Activated T-helper 1 cell treated with Interleukin-2 at 50 U/mL for 16 hours (primary cell): Measurements from ENCODE around the gene CUBN.

Source experiments
- DNase-seq: peaks from one replicate; pipeline ENCODE4 v3.0.0-alpha.2; 2020; ENCODE audit warnings: low read depth

The CUBN gene

GRCh38 chr10:17109046-17109445 lies 20.6 kb downstream of the CUBN start:
- no peak for DNase-seq

GRCh38 chr10:17106991-17107390 lies 22.6 kb downstream of the CUBN start:
- no peak for DNase-seq

GRCh38 chr10:17101910-17102266 lies 27.7 kb downstream of the CUBN start:
- DNase-seq: no peak

GRCh38 chr10:17101257-17101909 lies 28.2 kb downstream of the CUBN start:
- no peak for DNase-seq

GRCh38 chr10:17100586-17100985 lies 29.0 kb downstream of the CUBN start:
- DNase-seq: no peak

GRCh38 chr10:17098012-17098411 lies 31.6 kb downstream of the CUBN start:
- DNase-seq: no peak

- no peak for DNase-seq
Measured at GRCh38 chr10:17094844-17095243, 34.8 kb downstream of the CUBN start.

- DNase-seq: no peak
Measured at GRCh38 chr10:17092986-17093803, 36.4 kb downstream of the CUBN start.

- DNase-seq: no peak
Measured at GRCh38 chr10:17092216-17092944, 37.2 kb downstream of the CUBN start.

GRCh38 chr10:17088118-17088806 lies 41.3 kb downstream of the CUBN start:
- DNase-seq: no peak

GRCh38 chr10:17086865-17087367 lies 42.7 kb downstream of the CUBN start:
- DNase-seq: no peak

- no peak for DNase-seq
Measured at GRCh38 chr10:17085011-17085725, 44.4 kb downstream of the CUBN start.

GRCh38 chr10:17084258-17084657 lies 45.4 kb downstream of the CUBN start:
- no peak for DNase-seq

GRCh38 chr10:17081431-17081830 lies 48.2 kb downstream of the CUBN start:
- DNase-seq: no peak

GRCh38 chr10:17077890-17078289 lies 51.7 kb downstream of the CUBN start:
- DNase-seq: no peak

- no peak for DNase-seq
Measured at GRCh38 chr10:17077346-17077781, 52.2 kb downstream of the CUBN start.

GRCh38 chr10:17076626-17077345 lies 52.8 kb downstream of the CUBN start:
- DNase-seq: no peak

GRCh38 chr10:17075533-17076359 lies 53.9 kb downstream of the CUBN start:
- no peak for DNase-seq

- DNase-seq: no peak
Measured at GRCh38 chr10:17074541-17074847, 55.1 kb downstream of the CUBN start.
